Motor neuron (in vitro differentiated cells): ENCODE results near the gene IMP3. TPM values are rescaled to one million over a fixed set of nuclear protein-coding genes. Genes with fewer than 3 reads are reported as not detected.

ENCODE experiments used
- ATAC-seq, 8 experiments: fragments of 200-7000 bp; cut with Tn5 transposase; replicated peaks in 6 of 8; 2 replicates each; pipeline ENCODE4 v1.8.0; 2021; ENCODE audit warnings: mild to moderate bottlenecking in 8 of 8, moderate library complexity in 8 of 8
- H3K27ac ChIP-seq, 2 donors: fragments of 250-450 bp; sonication (Bioruptor Pico); 2 replicates each; pipeline ENCODE4 v1.9.0; 2021; ENCODE audit warnings: antibody characterized with exemption in 2 of 2, mild to moderate bottlenecking in 2 of 2, moderate library complexity in 1 of 2
- H3K4me1 ChIP-seq, 2 donors: fragments of 250-450 bp; sonication (Bioruptor Pico); replicated peaks in 1 of 2; 2 replicates each; pipeline ENCODE4 v1.6.1; 2021; ENCODE audit warnings: antibody characterized with exemption in 2 of 2, mild to moderate bottlenecking in 2 of 2, moderate library complexity in 1 of 2
- H3K4me3 ChIP-seq, 5 donors: fragments of 250-450 bp; sonication (Bioruptor Pico); 2 replicates each; pipeline ENCODE4 v1.9.0; 2021; ENCODE audit warnings: antibody characterized with exemption in 5 of 5, mild to moderate bottlenecking in 5 of 5, moderate library complexity in 4 of 5
- WGBS, 10 experiments: fragments of 450-650 bp; shearing (Covaris generic); methylation state at CpG; one replicate each; pipeline ENCODE4 v1.0.0; 2022; 5-methylcytosine and 5-hydroxymethylcytosine counted together
- in situ Hi-C, 9 experiments: fragments of 400-800 bp; cut with MboI; loops; one replicate each; pipeline ENCODE4 v1.15.0; 2021; ENCODE audit warnings: low sequenced_read_pairs in 9 of 9, low pct_unique_long_range_greater_than_20kb in 2 of 9; ENCODE audit not compliant: unreplicated experiment in 9 of 9
- total RNA-seq, 8 experiments: library from RNA; unstranded; fragments of 300-600 nt; gene quantifications; 2 replicates each; pipeline versions ENCODE4 v1.2.3 to v1.2.4, GENCODE V29; 2022

The IMP3 gene
- total RNA-seq, 8 experiments from 2014 or later, result 29.5 to 83.6 (median 42.7) TPM

DNA sequence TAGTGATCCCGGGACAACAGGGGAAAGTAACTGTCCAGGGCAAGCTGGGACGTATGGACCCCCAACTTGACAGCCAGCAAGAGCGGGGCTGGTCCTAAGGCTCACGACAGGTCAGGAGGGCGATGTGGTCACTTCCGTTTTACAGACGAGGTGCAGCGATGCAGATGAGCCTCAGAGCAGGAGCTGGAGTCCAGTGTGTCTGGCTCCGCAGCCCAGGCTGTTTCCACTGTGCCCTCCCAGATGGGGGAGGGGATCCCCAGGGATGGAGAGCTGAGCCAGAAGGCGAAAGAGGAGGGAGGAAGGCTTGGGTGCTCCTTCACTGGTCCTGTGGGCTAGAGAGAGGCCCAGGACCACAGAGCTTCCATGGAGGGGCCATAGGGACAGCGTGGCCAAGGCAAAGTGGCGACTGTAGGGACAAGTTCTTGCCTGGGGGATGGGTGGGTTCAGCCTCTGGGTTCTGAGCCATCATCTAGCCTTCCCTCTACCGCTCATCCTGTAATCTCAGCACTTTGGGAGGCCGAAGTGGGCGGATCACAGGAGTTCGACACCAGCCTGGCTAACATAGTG lies 13.4 kb upstream of the IMP3 start:
- peak in 1 of 8 experiments; percentile 25 for ATAC-seq
- 54 to 87% (median 72%) methylated on average over 3 to 9 of the region's 16 CpGs; no CpG with 5 or more reads in 3 of the 10 experiments for WGBS, 10 experiments

DNA sequence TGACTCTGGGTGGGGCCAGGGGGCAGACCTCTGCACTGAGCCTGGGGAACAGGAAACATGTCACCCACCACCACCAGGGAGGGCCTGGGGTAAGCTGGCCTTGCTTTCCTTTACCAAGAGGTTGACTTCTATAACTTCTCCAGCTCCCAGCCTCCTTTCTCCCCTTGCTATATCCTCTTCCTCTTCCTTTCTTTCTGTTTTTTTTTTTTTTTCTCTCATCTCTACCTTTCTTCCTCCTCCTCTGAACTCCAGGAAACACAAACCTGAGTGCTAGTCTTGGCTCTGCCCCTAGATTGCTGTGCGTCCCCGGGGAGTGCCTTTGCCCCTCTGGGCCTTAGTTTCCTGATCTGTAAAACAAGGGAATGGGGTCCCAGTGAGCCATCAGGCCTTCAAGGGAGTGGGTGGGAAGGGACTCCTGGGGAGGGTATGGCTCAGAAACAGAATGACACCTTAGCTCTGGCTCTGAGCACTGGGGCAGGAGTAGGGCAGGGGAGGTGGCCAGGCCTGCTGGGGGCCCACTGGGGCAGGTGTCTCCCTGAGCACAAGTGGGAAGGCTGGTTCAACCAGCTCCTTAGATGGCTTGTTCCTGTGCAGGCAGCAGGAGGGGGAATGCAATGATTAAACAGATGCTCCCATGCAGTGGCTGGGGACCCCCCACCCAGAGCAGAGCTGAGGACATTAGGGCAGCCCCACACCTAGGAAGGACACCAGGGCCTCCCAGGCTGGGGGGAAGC lies 12.0 kb upstream of the IMP3 start:
- WGBS, 10 experiments, result 42 to 100% (median 67%) methylated on average over 1 to 2 of the region's 2 CpGs; no CpG with 5 or more reads in 5 of the 10 experiments
- ATAC-seq, result no peak
- Histone ChIP-seq H3K4me1 (peaks cover 16 to 35% of the 10 kb centered on the region in 2 donors), H3K4me3 (no peak overlapping the region), H3K27ac (no peak overlapping the region)
- in situ Hi-C loops, result no loop called here

More for the DNA sequence above, 13.4 kb upstream of the IMP3 start:
- Histone ChIP-seq H3K4me1 (peaks cover 13 to 35% of the 10 kb centered on the region in 2 donors), H3K4me3 (no peak overlapping the region), H3K27ac (no peak overlapping the region)
- in situ Hi-C loops, result no loop called here

DNA sequence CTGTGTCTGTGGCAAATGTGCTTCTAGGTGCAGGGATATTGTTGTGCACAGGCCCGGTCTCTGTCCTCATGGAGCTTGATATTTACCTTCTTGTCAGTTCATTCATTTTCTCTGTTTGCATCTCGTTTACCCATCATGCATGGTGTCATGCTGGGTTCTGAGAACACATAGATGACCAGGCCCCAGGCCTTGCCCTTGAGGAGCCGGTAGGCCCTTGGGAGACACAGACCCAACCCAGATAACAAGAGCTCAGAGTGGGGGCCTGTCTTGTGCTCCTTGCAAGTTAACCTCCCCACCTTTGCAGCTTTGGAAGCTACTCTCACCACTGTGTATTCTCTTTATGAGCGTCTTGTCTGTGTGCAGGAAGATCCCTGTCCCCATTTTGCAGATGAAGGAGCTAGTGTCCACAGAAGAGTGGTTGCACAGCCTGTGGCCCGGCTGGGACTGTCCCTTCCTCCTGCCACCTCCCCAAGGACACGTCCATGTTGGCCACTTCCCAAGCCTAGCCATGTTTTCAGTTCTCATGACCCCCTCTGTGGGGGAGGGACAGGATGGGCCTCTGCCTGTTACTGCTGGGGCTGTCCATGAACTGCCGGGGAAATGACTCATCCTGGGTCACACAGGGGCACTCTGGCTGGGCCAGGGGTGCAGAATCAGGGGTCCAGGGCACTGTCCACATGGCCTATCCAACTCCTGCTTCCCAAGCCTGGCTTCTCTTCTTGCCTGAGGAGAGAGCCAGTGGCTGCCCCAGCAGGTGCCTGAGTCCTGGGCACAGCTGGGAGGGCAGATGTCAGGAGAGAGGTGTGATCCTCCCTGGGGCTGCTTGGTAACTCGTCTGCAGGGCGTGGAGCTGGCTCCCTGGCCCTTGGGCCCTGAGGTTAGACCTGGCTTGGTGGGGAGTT lies 11.1 kb upstream of the IMP3 start:
- H3K4me1 ChIP-seq, result peaks cover 16 to 35% of the 10 kb centered on the region in 2 donors
- in situ Hi-C loops, result no loop called here
- peak in 2 of 8 experiments; percentile 0 to 1 for ATAC-seq
- no peak overlapping the region for H3K27ac ChIP-seq
- WGBS, 10 experiments, result 0 to 73% (median 40%) methylated on average over 1 to 2 of the region's 9 CpGs; no CpG with 5 or more reads in 4 of the 10 experiments
- no peak overlapping the region for H3K4me3 ChIP-seq

DNA sequence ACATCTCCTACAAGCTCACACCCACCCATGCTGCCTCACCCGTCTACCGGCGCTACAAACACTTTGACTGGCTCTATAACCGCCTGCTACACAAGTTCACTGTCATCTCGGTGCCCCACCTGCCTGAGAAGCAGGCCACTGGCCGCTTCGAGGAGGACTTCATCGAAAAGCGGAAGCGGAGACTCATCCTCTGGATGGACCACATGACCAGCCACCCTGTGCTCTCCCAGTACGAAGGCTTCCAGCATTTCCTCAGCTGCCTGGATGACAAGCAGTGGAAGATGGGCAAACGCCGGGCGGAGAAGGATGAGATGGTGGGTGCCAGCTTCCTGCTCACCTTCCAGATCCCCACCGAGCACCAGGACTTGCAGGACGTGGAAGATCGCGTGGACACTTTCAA lies 9.8 kb upstream of the IMP3 start:
- in situ Hi-C loops, result no loop called here
- no peak for ATAC-seq
- 74 to 94% (median 90%) methylated on average over 2 to 7 of the region's 18 CpGs; no CpG with 5 or more reads in 6 of the 10 experiments for WGBS, 10 experiments
- Histone ChIP-seq H3K4me1 (peaks cover 16 to 35% of the 10 kb centered on the region in 2 donors), H3K27ac (no peak overlapping the region), H3K4me3 (no peak overlapping the region)

GRCh38 chr15:75649045-75649761 lies 9.2 kb upstream of the IMP3 start:
- ATAC-seq, result no peak
- in situ Hi-C loops, result no loop called here
- 37 to 100% (median 58%) methylated on average over 1 to 9 of the region's 19 CpGs; no CpG with 5 or more reads in 5 of the 10 experiments for WGBS, 10 experiments
- no peak overlapping the region for H3K27ac ChIP-seq
- peaks cover 16 to 35% of the 10 kb centered on the region in 2 donors for H3K4me1 ChIP-seq
- H3K4me3 ChIP-seq, result peak overlapping the region in 4 of 5 donors; percentile 55 to 91 (median 76)

DNA sequence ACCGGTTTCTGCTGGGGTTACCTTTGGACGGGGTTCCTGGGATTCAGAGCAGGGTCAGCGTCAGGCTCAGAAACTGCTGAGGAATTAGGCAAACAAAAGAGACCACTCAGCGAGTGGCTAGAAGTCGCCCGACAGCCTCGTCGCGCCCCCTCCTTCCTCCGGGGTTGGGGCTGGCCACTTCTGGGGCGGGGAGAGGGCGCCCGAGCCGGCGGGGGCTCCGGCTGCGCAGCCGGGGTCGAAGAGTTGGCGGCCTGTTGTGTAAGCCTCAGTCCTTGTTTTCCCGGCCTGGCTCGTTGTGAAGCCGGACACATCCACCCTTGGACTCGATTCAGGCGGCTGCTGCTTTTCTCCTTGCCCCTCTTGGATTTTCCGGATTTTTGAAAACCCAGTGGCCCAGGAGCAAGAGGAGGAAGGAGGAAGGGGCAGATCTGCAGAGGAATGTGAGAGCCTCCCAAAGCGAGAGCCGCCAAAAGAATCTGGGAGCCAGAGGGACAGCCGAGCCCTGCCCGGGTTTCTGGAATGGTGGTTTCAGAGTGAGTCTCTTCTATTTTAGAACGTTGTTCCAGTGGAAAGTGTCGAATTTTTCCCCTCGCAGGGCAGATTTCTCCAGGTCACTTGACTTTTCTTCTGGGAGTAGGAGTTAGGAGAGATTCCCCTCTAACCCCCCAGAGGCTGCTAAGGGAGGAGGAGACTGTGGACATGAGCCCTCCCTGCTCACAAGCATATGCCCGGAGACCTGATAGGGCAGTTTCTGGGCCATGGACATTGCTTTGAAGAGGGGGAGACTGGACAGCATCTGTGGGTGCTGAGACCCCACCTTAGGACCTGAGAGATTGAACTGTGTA lies 8.4 kb upstream of the IMP3 start:
- peak overlapping the region; percentile 53 to 91 (median 76) for H3K4me3 ChIP-seq
- in situ Hi-C loops, result no loop called here
- peak overlapping the region in 1 of 2 donors; percentile 80 for H3K27ac ChIP-seq
- peaks cover 16 to 33% of the 10 kb centered on the region in 2 donors for H3K4me1 ChIP-seq
- ATAC-seq, result peak; percentile 6 to 49 (median 36)
- 0 to 20% (median 0%) methylated on average over 1 to 7 of the region's 34 CpGs; no CpG with 5 or more reads in 5 of the 10 experiments for WGBS, 10 experiments

- peak within 1 kb of the TSS in 1 of 2 donors; percentile 80 for H3K27ac ChIP-seq
- peak; percentile 66 to 87 (median 70) for ATAC-seq
- peaks cover 13 to 28% of the 10 kb centered on the region in 2 donors for H3K4me1 ChIP-seq
- H3K4me3 ChIP-seq, result peak within 1 kb of the TSS; percentile 53 to 91 (median 76)
- in situ Hi-C loops, result no loop called here
- WGBS, 10 experiments, result 0% methylated on average over 3 of the region's 76 CpGs; no CpG with 5 or more reads in 9 of the 10 experiments
These were observed 7.5 kb upstream of the IMP3 start, which contains the start of gene SNX33 for GRCh38 chr15:75647370-75648155. Gene SNX33, plus strand, starts transcription at chr15:75647912. Its CDS starts 1,191 bp downstream, at chr15:75649103.

DNA sequence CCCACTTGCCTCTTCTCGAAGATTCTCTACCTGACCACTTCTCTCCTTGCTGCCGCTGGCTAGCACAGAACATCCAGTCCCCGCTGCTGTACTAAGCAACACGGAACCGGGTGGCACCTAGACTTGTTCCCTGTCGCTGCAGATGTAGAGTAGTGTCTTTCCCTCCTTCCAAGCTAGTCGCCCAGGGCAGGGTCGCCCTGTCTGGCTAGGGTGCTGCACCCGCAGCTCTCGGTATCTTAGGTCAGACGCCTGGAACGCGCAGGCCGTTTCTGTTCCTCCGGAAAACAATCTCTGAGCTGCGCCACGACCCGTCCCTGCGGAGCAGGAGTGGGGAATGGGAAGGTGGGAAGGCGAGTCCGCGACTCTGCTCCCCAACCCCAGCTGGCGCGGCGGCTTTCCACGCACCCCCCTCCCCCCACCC lies 6.9 kb upstream of the IMP3 start:
- peak overlapping the region in 1 of 2 donors; percentile 80 for H3K27ac ChIP-seq
- in situ Hi-C loops, result no loop called here
- 0% methylated on average over 1 to 2 of the region's 26 CpGs; no CpG with 5 or more reads in 6 of the 10 experiments for WGBS, 10 experiments
- peak; percentile 6 to 49 (median 32) for ATAC-seq
- H3K4me1 ChIP-seq, result peaks cover 7 to 22% of the 10 kb centered on the region in 2 donors
- H3K4me3 ChIP-seq, result peak overlapping the region; percentile 53 to 91 (median 76)

- in situ Hi-C loops, result no loop called here
- H3K27ac ChIP-seq, result no peak overlapping the region
- peaks cover 5 to 16% of the 10 kb centered on the region in 2 donors for H3K4me1 ChIP-seq
- peak overlapping the region; percentile 53 to 91 (median 76) for H3K4me3 ChIP-seq
- no peak for ATAC-seq
- WGBS, 10 experiments, result 0 to 100% (median 56%) methylated on average over 1 to 4 of the region's 5 CpGs; no CpG with 5 or more reads in 2 of the 10 experiments
These were observed 6.3 kb upstream of the IMP3 start for GRCh38 chr15:75646112-75646943.

DNA sequence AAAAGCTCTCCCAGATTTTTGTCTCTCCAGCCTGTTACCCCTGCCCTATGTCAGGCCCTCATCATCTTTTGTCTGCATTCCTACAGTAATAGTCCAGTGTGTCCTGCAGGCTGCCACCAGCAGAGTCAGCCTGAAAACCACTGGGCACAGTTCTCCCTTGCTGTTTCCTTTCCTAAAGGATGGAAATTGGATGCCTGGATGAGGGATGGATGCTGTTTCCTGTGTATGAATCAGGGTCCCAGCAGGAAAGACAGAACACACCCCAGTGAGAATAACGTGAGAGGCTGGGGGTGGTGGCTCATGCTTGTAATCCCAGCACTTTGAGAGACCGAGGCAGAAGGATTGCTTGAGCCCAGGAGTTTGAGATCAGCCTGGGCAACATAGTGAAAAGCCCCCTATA lies 4.4 kb upstream of the IMP3 start:
- WGBS, 10 experiments, result 0 to 89% (median 67%) methylated on average over 1 to 2 of the region's 2 CpGs; no CpG with 5 or more reads in 3 of the 10 experiments
- in situ Hi-C loops, result no loop called here
- no peak overlapping the region for H3K27ac ChIP-seq

More for the DNA sequence above, 4.4 kb upstream of the IMP3 start:
- H3K4me1 ChIP-seq, result peaks cover 9% of the 10 kb centered on the region in 2 donors
- no peak for ATAC-seq
- H3K4me3 ChIP-seq, result no peak overlapping the region
